CD4-positive, alpha-beta T cell treated with Interleukin-15 for 1 hour (primary cell): ENCODE results near the gene CARD14.

Experiments used
- DNase-seq: peaks from one replicate; pipeline ENCODE4 v3.0.0-alpha.2; 2020

Gene CARD14

DNA sequence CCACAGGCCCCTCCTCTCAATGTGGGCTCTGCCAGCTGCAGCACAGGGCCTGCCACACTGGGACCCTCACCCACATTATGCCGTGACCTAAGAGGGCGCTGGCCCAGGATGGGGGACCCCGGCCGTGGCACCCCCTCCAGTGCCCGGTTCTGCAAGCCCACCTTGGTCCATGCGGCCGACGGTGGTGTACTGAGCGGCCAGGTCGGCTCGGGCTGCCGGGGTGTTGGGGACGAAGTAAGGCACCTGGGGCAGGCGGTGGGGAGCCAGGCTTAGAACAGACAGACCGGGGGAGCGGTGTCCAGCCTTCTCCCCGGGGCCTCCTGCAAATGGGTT, 43.8 kb downstream of the CARD14 start:
- no peak for DNase-seq

DNA sequence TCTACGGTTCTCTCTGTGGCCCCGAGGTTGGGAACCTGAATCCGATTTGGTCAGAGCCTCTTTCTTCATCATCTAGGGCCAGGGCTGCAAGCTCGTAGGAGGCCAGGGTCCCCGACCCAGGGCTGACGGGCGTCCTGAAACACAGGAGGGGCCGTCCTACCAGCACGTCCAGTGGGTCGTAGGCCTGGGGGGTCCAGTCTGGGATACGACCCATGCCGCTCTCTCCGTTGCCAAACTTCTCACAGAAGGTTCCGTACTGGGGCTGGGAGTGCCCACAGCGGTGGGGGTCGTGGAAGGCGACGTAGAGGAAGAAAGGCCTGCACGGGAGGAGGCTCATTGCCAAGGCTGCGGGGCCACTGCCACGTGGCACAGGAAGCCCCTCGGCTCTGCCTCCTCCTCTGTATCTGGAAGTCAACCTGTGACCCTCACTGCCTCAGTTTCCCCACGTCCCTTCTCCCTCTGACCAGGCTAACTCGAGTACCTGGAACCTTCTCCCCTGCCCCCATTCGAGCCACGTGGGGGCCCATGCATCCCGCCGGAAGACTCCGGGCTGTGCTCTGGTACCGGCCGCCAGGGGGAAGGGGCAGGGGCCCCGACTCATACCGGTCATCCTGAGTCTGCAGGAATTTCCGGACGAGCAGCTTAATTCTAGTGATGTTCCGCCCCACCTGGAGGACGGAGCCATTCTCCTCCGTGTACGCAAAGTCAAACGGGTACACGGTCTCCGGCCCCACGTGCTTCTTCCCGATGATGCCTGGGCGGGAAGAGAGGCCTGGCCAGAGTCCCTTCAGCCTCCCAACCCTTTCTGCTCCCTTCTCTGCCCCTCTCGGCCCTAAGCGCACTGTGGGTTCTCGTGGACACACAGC, 44.4 kb downstream of the CARD14 start:
- DNase-seq: no peak

GRCh38 chr17:80214878-80215210, 45.0 kb downstream of the CARD14 start:
- no peak for DNase-seq

- DNase-seq: no peak
These were observed 46.9 kb downstream of the CARD14 start for GRCh38 chr17:80216473-80217456.

- DNase-seq: no peak
These were observed 48.0 kb downstream of the CARD14 start for GRCh38 chr17:80217703-80218362.

GRCh38 chr17:80218391-80218790, 48.6 kb downstream of the CARD14 start:
- DNase-seq: no peak

GRCh38 chr17:80219013-80219762, 49.4 kb downstream of the CARD14 start:
- DNase-seq: peak; percentile 91

DNA sequence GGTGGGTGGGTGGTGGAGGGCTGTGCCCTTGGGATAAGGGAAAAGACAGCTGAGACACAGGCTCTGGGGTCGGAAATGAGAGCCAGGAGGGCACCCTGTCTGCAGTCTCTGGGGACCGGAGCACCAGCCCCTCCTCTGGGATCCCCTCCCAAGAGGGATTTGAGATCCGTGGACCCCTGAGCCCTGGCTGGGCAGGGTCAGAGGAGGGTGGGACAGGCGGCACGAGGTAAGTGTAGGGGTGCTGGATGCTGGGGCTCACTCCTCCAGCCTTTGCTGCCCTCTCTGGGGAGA, 49.9 kb downstream of the CARD14 start:
- no peak for DNase-seq

DNA sequence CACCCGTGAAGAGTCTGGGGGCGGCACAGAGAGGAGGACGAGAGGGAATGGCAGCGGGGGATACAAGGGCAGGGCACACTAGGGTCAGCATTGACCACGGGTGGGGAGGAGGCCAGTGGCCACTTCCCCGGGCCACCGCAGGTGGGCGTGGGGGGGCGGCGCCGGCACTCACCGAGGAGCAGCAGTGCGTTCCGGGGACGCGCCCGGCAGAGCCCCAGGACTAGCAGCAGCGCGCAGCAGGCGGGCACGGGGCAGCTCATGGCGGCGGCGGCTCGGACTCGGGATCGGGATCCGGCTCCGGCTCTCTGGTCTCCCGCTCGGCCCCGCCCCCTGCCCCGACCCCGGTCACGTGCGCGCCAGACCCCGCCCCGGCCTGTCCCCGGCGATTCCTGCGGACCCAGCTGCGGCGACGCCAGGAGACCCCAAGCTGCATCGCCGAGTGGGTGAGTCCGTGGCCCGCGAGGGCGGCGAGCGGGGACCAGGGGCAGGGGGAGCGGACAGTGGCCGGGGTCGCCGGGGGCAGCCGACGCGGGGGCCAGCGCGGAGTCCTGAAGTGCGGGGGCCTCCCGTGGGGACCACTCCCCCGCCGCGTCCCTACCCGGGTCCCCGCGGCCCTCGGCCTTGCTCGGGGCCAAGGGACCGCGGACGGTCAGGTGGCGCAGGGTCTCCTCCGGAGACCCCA, 50.4 kb downstream of the CARD14 start, which contains the start of the genes SGSH and SLC26A11:
TSS of gene SGSH (minus strand) at position 280 of the 682 bp plus-strand sequence. CDS start at position 260, 20 bp downstream.
TSS of gene SLC26A11 (plus strand) at position 374 of the 682 bp plus-strand sequence. CDS start 1,134 bp downstream, outside the sequence.
- peak; percentile 59 for DNase-seq

DNA sequence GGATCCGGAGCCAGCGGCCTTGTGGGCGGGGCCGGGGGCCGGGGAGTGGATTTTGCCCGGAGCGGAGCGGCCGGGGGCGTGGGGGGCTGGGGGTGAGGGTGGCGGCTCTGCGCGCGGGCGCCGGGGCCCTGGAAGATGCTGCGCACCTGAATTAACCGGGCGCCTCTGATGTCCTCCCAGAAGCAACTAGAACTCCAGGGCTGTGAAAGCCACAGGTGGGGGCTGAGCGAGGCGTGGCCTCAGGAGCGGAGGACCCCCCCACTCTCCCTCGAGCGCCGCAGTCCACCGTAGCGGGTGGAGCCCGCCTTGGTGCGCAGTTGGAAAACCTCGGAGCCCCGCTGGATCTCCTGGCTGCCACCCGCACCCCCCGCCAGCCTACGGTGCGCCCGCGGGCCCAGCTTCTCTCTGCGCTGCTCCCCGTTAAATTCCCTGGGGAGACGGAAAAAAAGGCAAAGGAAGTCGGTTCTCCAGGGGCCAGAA, 50.9 kb downstream of the CARD14 start:
- no peak for DNase-seq

DNA sequence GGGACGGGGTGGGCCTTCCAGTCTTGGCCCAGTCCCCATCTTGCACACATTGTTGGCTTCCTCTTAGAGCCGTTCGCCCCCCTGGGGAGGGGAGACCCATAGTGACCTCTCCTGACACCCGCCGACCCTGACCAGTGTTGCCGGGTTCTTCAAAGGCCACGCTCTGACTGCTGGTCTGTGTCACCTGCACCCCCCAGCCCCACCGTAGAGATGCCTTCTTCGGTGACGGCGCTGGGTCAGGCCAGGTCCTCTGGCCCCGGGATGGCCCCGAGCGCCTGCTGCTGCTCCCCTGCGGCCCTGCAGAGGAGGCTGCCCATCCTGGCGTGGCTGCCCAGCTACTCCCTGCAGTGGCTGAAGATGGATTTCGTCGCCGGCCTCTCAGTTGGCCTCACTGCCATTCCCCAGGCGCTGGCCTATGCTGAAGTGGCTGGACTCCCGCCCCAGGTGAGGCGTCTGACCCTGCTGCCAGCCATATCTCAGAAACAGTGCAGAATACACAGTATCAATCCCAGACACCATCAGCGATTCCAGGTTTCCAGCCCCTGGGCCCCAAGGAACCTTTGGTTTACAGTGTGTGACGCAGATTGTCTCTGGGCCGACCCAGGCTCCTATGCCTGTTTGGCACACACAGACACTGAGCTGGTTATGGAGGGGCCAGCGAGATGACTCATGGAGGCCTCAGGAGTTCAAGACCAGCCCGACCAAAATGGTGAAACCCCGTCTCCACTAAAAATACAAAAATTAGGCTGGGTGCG, 51.7 kb downstream of the CARD14 start:
- no peak for DNase-seq

- DNase-seq: no peak
These were observed 52.7 kb downstream of the CARD14 start for GRCh38 chr17:80222376-80223141.

- DNase-seq: no peak
These were observed 53.4 kb downstream of the CARD14 start for GRCh38 chr17:80223142-80223815.

DNA sequence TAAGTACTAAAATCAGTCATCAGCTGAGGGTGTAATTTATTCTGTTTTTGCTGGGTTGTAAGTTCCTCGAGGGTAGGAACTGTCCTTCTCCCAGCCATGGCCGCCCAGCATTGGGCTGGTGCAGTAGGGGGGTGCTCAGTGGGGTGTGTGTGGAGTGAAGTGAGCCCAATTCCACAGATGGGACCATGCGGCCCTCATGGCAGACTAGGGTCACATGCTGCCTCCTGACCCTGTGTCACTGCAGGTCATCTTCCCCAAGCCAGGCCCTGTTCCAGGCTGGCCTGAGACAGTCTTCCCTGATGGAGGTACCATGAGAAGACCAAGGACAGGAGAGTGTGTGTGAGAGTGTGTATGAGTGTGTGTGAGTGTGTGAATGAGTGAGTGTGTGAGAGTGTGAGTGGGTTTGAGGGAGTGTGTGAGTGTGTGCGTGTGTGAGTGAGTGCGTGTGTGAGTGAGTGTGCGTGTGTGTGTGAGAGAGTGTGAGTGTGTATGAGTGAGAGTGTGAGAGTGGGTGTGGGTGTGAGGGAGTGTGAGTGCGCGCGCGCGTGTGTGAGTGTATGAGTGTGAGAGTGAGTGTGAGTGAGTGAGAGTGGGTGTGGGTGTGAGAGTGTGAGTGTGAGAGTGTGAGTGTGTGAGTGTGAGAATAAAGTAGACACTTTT, 54.1 kb downstream of the CARD14 start:
- DNase-seq: no peak

DNA sequence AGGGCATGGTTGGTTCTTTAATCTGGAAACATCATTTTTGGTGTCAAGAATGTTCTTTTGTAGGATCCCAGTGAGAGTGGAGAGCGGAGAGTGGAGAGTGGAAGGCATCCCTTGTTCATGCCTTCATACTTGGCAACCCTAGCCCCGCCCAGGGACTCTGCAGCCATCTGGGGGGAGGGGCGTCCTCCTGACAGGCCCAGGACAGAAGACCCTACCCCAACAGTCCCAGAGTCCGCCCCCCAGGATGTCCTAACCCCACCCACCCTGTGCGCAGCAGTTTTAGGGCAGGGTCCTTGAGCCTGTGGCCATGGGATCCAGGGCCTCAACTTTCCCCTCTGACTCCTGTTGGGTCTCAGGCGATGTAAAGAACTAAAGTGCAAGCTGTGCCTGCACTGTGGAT, 54.9 kb downstream of the CARD14 start:
- no peak for DNase-seq

DNA sequence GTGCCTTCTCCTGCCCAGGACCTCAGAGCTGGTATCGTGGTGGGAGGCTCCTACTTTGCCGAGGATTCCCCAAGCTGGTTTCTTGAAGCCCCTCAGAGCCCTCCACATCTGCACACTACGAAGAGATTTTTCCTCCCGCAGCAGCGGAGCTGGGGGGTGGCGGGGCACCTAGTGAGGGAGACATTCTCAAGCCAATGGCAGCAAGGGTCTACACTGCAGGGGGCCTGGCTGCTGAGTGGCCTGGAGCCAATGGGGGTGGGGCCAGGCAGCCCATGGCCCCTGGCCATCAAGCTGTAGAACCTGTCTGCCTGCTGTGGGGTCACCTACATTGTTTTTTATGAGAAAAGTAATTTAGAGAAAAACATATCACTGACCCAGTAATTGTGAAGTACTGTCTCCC, 55.4 kb downstream of the CARD14 start:
- no peak for DNase-seq

DNA sequence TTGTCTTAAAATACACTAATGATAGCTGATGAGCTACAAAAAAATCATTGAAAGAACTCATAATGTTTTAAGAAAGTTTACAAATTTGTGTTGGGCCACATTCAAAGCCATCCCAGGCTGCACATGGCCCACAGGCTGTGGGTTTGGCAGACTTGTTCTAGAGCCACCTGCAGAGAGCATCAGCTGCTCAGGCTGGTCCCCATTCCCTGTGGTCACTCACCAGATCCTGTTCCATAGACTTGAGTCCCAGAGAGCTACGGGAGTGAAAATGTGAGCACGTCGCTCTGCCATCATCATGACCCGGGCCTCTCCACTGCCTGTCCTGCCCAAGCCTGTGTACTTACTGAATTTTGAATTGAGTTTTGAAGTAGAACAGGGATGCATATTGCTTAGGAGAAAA, 57.3 kb downstream of the CARD14 start:
- no peak for DNase-seq

DNA sequence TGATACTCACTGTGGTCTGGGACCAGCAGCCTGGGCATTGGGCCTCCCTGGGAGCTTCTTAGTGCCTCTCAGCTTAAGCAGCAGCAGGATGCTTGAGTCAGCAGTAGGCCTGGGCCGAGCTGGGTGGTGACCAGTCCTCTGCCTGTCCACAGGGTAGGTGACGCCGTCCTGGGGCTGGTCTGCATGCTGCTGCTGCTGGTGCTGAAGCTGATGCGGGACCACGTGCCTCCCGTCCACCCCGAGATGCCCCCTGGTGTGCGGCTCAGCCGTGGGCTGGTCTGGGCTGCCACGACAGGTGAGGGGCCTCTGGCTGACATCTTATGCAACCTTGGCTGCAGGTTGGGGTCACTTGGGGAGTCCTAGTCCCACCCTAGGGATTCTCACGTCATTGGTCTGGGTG, 57.8 kb downstream of the CARD14 start:
- no peak for DNase-seq

DNA sequence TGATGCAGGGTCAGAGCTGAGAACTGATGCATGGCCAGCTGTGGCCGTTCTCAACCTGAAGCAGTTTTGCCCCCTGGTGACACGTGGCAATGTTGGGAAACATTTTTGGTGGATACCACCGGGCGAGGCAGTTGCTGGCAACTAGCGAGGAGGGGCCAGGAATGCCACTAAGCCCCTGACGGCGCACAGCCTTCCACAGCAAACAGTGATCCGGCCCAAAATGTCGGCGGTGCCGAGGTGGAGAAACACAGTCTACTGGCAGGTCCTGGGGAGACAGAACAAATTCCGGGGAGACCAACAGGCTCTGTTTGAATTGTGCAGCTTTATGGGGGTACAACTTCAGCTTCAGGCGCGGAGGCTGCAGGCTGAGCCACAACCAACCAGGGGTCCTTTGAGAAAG, 58.6 kb downstream of the CARD14 start:
- DNase-seq: no peak
